ENCODE data around the gene LCN9.

LCN9 gene, protein sequence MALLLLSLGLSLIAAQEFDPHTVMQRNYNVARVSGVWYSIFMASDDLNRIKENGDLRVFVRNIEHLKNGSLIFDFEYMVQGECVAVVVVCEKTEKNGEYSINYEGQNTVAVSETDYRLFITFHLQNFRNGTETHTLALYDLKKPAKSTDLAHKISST

GRCh38 chr9:135662758-135663450 is at the start of gene LCN9:
LCN9 (plus strand) TSS chr9:135663309; CDS start chr9:135663322, 13 bp downstream.
- TF ChIP-seq GATA3 (IDR thresholded peaks at IDR 0.05; ENCODE audit: low read depth, low read length) (no peak), GATA2 (IDR thresholded peaks at IDR 0.05; ENCODE audit: low read depth, low read length) (no peak)

DNA sequence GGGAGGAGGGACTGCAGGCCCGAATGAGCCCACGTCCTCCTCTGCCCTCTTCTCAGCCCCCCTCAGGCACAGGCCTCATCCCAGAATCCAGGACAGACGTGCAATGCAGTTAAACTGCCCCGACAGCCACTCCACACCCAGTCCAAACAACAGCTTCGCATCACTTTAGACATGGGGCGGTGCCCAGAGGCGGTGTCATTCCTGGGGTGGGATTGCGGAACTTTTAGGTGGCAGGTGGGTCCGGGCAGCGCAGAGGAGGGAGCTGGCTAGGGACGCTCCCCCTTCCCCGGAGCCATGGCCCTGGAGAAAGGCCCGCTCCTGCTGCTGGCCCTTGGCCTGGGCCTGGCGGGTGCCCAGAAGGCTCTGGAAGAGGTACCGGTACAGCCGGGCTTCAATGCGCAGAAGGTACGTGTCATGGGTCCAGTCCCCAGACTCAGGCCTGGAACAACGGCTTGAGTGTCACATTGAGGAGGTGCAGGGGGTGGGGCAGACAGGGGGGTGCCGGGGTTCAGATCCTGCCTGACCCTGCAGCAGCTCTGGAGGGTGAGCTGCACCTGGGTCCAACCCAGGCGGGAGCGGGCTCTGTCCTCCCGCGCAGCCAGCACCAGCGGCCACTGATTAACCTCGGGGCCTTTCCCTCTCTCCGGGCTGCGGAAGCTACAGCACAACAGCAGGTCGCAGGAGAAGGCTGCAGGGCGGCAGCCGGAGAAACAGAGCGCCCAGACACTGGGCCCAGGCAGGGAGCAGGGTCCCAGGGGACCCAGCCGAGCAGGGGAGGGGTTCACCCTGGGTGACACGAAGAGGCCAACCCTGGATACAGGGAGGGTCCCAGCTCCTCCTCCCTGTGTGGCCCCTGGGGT is 48.9 kb upstream of the LCN9 start:
- TF ChIP-seq GATA3 (IDR thresholded peaks at IDR 0.05; ENCODE audit: low read depth, low read length): no peak
- TF ChIP-seq GATA2 (IDR thresholded peaks at IDR 0.05; ENCODE audit: low read depth, low read length): no peak

DNA sequence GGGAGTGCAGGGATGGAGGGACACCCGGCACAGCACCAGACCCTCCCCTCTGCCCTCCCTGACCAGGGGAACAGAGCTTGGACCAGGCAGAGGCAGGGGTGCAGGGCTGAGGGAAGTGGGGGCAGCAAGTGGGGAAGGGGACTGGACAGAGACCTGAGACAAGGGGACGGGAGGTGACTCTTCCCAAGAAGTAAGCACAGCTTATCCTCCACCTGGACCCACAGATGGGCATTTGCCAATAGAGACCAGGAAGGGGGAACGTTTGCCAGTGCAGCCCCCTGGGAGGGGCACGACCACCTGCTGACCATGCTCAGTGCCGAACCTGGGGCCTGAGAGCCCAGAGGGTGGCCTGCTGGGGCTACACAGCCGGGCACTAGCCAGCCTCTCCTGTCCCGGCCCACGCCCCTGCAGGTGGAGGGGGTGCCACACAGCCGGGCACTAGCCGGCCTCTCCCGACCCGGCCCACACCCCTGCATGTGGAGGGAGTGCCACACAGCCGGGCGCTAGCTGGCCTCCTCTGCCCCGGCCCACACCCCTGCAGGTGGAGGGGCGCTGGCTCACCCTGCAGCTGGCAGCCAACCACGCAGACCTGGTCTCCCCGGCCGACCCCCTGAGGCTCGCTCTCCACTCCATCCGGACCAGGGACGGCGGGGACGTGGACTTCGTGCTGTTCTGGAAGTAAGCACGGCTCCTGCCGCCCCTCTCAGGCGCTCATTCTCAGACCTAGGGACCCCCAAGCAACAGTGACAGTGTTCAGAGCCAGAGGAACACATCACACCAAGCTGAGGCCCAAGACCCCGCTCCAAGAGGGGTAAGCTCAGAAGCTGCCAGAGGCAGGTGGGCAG is 48.1 kb upstream of the LCN9 start:
- TF ChIP-seq GATA2 (IDR thresholded peaks at IDR 0.05; ENCODE audit: low read depth, low read length): no peak
- TF ChIP-seq GATA3 (IDR thresholded peaks at IDR 0.05; ENCODE audit: low read depth, low read length): no peak

- TF ChIP-seq GATA3 (IDR thresholded peaks at IDR 0.05; ENCODE audit: low read depth, low read length): no peak
- no peak for TF ChIP-seq GATA2 (IDR thresholded peaks at IDR 0.05; ENCODE audit: low read depth, low read length)
Observed at GRCh38 chr9:135615666-135616618, 47.2 kb upstream of the LCN9 start.

- TF ChIP-seq GATA2 (IDR thresholded peaks at IDR 0.05; ENCODE audit: low read depth, low read length) (no peak), GATA3 (IDR thresholded peaks at IDR 0.05; ENCODE audit: low read depth, low read length) (no peak)
Observed at GRCh38 chr9:135616619-135617537, 46.2 kb upstream of the LCN9 start.

- TF ChIP-seq GATA3 (IDR thresholded peaks at IDR 0.05; ENCODE audit: low read depth, low read length) (no peak), GATA2 (IDR thresholded peaks at IDR 0.05; ENCODE audit: low read depth, low read length) (no peak)
Observed at GRCh38 chr9:135617538-135617900, 45.6 kb upstream of the LCN9 start.

DNA sequence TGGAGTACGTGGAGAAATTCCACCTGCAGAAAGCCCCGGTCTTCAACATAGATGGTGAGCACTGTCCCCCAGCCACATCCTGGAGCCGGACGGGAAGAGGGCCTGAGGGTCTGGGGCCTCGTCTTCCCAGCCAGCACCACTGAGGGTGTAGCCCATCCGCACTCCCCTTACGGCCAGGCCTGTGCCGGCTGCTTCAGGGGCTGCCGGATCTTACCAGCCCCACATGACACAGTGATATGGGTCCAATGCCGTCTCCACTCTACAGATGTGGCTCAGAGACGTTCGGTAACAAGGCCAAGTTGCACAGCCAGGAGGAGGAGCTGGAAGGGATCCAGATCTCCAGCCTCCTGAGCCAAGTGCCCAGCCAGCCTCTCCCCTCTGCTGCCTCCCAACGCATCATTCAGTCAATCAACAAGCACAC is 45.1 kb upstream of the LCN9 start:
- TF ChIP-seq GATA3 (IDR thresholded peaks at IDR 0.05; ENCODE audit: low read depth, low read length) (no peak), GATA2 (IDR thresholded peaks at IDR 0.05; ENCODE audit: low read depth, low read length) (no peak)

DNA sequence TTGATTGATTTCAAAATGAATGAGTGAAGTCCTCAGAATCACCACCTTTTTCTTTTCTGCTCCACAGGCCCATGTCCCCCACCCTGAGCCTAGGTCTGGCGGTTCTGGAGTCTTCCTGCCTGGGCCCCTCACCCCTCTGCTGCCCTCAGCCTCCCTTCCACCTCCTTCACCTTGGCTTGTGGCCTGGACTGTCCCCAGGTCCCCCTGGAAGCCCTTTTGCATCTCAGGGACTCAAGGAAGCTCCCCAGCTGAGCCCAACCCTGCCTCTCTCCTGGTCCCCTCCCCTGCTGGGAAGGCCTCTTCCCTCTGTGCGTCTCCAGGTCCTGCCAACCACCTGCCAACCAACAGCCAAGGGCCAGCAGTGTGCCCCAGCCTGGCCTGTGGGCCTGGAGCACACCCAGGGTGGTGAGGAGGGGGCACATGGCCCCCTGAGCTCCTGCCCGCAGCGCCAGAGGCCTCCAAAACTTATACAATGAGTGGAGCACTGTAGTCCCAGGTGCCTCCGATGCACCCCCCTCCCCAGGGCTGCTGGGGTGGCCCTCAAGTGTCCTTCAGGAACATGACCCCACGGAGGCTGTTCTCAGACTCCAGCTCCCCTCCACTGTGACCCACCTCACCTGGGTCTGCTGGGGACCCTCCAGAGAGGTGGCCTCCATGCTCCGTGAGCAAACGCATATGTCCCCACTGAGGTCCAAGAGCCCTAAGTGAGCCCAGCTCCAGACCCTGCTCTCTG is 44.1 kb upstream of the LCN9 start:
- TF ChIP-seq GATA3 (IDR thresholded peaks at IDR 0.05; ENCODE audit: low read depth, low read length) (no peak), GATA2 (IDR thresholded peaks at IDR 0.05; ENCODE audit: low read depth, low read length) (no peak)

GRCh38 chr9:135619599-135619886 is 43.6 kb upstream of the LCN9 start:
- TF ChIP-seq GATA3 (IDR thresholded peaks at IDR 0.05; ENCODE audit: low read depth, low read length) (no peak), GATA2 (IDR thresholded peaks at IDR 0.05; ENCODE audit: low read depth, low read length) (no peak)

DNA sequence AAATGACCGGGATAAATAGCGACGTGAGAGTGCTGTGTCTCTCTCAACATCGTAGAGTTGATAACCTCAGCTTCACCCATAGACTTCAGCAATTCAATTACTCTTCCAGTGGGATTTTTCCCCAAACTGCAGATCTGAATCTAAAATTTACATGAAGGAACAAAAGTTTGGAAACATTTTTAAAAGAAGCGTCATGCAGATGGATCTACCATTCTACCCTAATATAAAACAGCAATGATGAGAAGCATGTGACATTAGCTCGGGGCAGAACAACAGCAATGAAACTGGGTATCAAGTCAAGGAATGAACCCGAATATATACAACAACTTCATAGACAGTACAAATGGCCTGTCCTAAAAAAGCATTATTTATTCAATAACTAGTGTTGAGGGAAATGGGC is 42.6 kb upstream of the LCN9 start:
- TF ChIP-seq GATA3 (IDR thresholded peaks at IDR 0.05; ENCODE audit: low read depth, low read length) (no peak), GATA2 (IDR thresholded peaks at IDR 0.05; ENCODE audit: low read depth, low read length) (no peak)

GRCh38 chr9:135622415-135623020 is 40.6 kb upstream of the LCN9 start:
- TF ChIP-seq GATA3 (IDR thresholded peaks at IDR 0.05; ENCODE audit: low read depth, low read length) (no peak), GATA2 (IDR thresholded peaks at IDR 0.05; ENCODE audit: low read depth, low read length) (no peak)
